Suprapubic skin (tissue), 4 donors: ENCODE data around the gene DNM3.

Experiments
- EP300 ChIP-seq: sonication (generic); formaldehyde crosslinking; IDR thresholded peaks from one replicate; pipeline ENCODE4 v1.6.1; 2017; ENCODE audit warnings: antibody characterized with exemption
- POLR2A ChIP-seq, 2 donors: fragments of 450-650 bp; IDR thresholded peaks; one replicate each; pipeline ENCODE4 v1.6.1; 2017; ENCODE audit warnings: antibody characterized with exemption in 2 of 2, mild to moderate bottlenecking in 2 of 2, moderate library complexity in 2 of 2
- POLR2AphosphoS5 ChIP-seq, 3 donors: sonication (generic); formaldehyde crosslinking; IDR thresholded peaks; one replicate each; pipeline ENCODE4 v1.6.1; 2017; ENCODE audit warnings: antibody characterized with exemption in 3 of 3
- TF ChIP-seq, protein P1 (sequence below), 2 donors: fragments of 200-600 bp in 1 of 2; fragments of 450-650 bp in 1 of 2; sonication (generic) in 1 of 2; IDR thresholded peaks; one replicate each; pipeline ENCODE4 v1.5.1; 2016 to 2019; ENCODE audit warnings: antibody characterized with exemption in 2 of 2, mild to moderate bottlenecking in 1 of 2, moderate library complexity in 1 of 2

DNA sequence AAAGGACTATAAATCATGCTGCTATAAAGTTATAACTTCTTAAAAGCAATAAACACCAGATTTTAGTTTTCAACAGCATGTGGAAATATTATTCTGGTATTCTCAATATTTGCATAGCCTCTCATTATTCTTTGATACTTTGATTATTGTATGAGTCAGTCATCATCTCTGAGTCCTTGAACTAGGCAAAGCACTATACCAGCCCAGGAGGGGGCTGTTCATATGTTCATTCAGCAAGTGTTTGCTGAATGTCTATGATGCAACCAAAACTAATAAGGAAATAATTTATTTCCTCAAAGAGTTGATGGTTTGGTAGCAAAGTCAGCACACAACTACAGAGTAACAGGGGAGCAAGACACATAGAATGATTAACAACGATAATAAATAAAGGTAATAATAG, 403.6 kb downstream of the DNM3 start:
- TF ChIP-seq, protein P1, sequence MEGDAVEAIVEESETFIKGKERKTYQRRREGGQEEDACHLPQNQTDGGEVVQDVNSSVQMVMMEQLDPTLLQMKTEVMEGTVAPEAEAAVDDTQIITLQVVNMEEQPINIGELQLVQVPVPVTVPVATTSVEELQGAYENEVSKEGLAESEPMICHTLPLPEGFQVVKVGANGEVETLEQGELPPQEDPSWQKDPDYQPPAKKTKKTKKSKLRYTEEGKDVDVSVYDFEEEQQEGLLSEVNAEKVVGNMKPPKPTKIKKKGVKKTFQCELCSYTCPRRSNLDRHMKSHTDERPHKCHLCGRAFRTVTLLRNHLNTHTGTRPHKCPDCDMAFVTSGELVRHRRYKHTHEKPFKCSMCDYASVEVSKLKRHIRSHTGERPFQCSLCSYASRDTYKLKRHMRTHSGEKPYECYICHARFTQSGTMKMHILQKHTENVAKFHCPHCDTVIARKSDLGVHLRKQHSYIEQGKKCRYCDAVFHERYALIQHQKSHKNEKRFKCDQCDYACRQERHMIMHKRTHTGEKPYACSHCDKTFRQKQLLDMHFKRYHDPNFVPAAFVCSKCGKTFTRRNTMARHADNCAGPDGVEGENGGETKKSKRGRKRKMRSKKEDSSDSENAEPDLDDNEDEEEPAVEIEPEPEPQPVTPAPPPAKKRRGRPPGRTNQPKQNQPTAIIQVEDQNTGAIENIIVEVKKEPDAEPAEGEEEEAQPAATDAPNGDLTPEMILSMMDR (IDR thresholded peaks at IDR 0.05), result no peak
- TF ChIP-seq EP300 (no peak), POLR2A (IDR thresholded peaks at IDR 0.05) (no peak), POLR2AphosphoS5 (IDR thresholded peaks at IDR 0.05) (no peak)
